Right ventricle myocardium superior (tissue), 1 donor: ENCODE measurements around the gene CCDC167. TPM values are rescaled to one million over a fixed set of nuclear protein-coding genes. Genes with fewer than 3 reads are reported as not detected.

Experiments used
- ATAC-seq: fragments of 200-7000 bp; cut with Tn5 transposase; one replicate; pipeline ENCODE4 v1.9.1; 2020; ENCODE audit warnings: mild to moderate bottlenecking; ENCODE audit not compliant: poor library complexity
- DNase-seq: peaks from one replicate; pipeline ENCODE4 v3.0.0-alpha.2; 2020
- intact Hi-C: fragments of 100-400 bp; cut with DNase I; formaldehyde crosslinking; loops from one replicate; pipeline ENCODE4 v1.11.2; 2022
- total RNA-seq: library from RNA; stranded (reverse); fragmentation: NEBNext Ultra II Directional; extraction: Animal tissue kit (Norgen Biotek cat#: 25700); gene quantifications from one replicate; pipeline ENCODE4 v1.2.1, GENCODE V29; 2021
- donor health status: DM: no; HTN: yes; CAD: no; lungs with severe emphysema.

Gene CCDC167
- total RNA-seq, 1 donor from 2014 or later, result 24.4 TPM

GRCh38 chr6:37531437-37532036, 31.8 kb upstream of the CCDC167 start:
- DNase-seq (no peak), ATAC-seq (no peak)
- intact Hi-C loops, result no loop called here

GRCh38 chr6:37531026-37531425, 31.3 kb upstream of the CCDC167 start:
- DNase-seq, result no peak
- intact Hi-C loops, result no loop called here
- no peak for ATAC-seq

DNA sequence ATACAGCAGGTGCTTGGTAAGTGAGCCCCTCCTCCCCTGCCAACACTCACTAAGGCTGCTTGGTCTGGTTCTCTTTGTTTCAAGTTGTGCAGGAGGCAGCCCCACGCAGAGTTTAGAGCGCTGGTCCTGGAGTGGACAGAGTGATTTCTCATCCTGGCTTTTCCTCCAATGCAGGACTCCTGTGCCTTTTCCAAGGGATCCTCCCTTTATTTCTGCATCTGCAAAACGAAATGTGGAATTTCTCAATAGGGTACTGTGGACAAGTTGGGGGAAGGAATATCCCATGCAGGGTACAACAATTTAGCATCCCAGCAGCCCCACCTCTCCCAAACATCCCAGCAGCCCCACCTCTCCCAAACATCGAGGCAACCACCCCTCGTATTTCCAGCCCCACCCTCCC, 30.6 kb upstream of the CCDC167 start:
- ATAC-seq (no peak), DNase-seq (no peak)
- intact Hi-C loops, result no loop called here

DNA sequence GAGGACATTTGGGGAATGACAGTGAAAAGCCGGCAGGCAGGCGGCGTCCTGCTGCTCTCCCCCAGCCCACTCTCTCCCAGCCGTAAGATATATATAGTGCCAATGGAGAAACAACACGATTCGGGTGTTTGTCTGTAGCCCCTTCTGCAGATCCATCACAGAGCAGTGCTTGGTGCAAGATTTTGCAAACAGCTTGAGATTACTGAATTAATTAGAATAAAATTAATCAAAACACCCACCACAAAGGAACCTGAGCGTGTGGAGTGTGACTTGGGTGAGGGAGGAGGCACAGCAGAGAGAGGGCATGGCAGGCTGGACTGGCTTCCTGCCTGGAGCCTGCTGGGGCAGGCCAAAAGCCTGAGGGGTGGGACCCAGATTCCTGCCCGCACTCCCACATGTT, 28.8 kb upstream of the CCDC167 start:
- intact Hi-C loops, result no loop called here

DNA sequence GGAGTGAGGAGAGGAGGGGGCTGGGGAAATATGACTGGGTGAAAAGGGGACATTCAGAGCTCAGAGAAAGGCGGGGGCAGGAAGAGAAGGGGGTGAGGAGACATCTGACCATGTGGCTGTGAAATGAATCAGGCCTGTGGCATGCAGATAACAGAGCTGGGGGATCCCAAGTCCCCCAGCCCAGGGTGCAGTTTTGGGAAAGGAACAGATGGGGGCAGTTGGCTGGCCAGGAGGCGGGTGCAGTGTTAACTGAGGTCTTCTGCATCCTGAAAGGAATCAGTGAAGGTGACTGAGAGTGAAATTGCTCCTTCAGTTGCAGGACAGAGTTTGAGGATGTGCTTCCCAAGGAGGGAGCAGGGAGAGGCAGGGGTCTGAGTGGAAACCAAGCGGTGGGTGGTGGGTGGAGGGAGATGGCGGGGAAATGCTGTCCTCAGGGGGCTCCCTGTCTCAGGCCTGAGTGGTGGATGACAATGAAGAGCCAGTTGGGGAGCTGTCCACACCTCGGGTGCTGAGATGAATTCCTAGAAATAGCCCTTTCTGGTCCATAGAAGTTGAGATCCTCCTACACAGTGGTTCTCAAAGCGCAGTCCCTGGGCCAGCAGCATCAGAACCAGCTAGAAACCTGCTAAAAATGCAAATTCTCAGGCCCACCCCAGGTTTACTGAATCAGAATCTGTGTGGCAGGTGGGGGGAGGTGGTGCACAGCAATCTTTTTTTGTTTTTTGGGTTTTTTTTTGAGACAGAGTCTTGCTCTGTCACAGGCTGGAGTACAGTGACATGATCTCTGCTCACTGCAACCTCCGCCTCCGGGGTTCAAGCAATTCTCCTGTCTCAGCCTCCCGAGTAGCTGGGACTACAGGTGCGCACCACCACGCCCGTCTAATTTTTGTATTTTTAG, 26.0 kb upstream of the CCDC167 start:
- ATAC-seq, result no peak
- no peak for DNase-seq
- intact Hi-C loops, result no loop called here

More for the DNA sequence above, 28.8 kb upstream of the CCDC167 start:
- no peak for DNase-seq
- no peak for ATAC-seq

GRCh38 chr6:37524970-37525318, 25.3 kb upstream of the CCDC167 start:
- intact Hi-C loops, result no loop called here
- no peak for ATAC-seq
- no peak for DNase-seq

GRCh38 chr6:37524025-37524969, 24.6 kb upstream of the CCDC167 start:
- ATAC-seq (no peak), DNase-seq (no peak)
- intact Hi-C loops, result no loop called here

GRCh38 chr6:37523412-37523811, 23.7 kb upstream of the CCDC167 start:
- DNase-seq (no peak), ATAC-seq (no peak)
- intact Hi-C loops, result no loop called here

DNA sequence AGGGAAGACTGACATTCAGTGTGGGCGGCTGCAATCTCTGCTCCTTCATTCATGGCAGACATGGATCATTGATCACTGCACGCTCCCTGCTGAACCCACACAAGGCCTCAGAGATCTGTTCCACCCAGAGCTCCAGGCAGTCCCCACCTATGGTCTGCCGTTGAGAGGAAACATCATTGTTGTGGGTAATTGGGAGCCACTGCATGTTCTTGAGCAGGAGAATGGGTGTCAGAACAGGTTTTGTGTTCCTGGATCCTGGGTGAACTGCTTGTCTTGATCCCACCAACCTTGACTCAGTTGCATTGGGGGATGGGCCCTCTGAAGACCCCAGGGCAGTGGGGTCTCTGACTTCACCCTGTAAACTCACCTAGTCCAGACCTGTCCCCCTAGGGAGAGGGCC, 23.1 kb upstream of the CCDC167 start:
- DNase-seq, result no peak
- ATAC-seq, result no peak
- intact Hi-C loops, result no loop called here

GRCh38 chr6:37521674-37522073, 22.0 kb upstream of the CCDC167 start:
- no peak for ATAC-seq
- intact Hi-C loops, result no loop called here
- DNase-seq, result no peak

- intact Hi-C loops, result no loop called here
- ATAC-seq (no peak), DNase-seq (no peak)
Measured at GRCh38 chr6:37520926-37521325, 21.2 kb upstream of the CCDC167 start.

- intact Hi-C loops, result no loop called here
- no peak for DNase-seq
- ATAC-seq, result no peak
Measured at GRCh38 chr6:37519461-37519860, 19.8 kb upstream of the CCDC167 start.

- DNase-seq, result no peak
- no peak for ATAC-seq
- intact Hi-C loops, result no loop called here
Measured at GRCh38 chr6:37518116-37518515, 18.4 kb upstream of the CCDC167 start.

DNA sequence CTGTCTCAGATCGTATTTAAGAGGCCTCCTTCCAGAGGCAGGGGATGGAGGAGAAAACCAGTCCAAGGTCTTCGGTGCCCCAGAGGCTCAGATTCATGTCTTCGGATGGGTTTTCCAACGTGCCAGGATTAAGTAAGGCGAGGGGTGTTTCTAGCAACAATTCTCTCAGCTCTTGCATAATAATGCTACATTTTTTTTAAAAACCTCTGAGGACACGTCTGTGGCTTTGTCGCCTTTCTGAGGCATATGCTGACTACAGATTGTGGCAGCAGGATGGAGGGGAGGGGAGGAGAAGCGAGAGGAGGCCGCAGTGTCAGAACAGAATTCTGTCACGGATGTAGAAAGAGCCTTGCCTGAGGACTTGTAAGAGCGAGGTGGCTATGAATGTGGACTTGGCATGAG, 17.7 kb upstream of the CCDC167 start:
- ATAC-seq (no peak), DNase-seq (no peak)
- intact Hi-C loops, result no loop called here

DNA sequence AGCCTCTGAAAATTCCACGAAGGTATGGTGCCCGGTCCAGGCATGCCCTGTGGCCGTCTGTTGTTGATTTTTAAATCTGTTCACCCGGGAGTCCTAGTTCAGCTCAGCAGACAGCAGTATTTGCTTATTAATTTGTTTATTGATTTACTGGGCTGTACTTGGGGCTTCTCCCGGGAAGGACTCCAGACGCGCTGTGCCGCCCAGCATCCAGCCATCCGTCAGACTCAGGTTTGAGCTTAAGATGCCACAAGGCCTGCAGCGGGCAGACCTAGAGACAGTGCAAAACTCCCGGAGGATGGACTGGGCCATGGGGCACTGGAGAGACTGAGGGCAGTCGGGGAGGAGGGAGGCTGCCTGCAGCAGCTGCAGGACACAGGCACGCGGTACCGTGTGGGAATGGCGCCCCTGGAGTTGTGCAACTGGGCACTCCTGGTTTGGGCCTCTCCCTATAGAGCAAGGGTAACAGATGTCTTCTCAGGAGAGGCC, 17.3 kb upstream of the CCDC167 start:
- intact Hi-C loops, result no loop called here
- DNase-seq (no peak), ATAC-seq (no peak)

- ATAC-seq (peak; percentile 83), DNase-seq (peak; percentile 68)
- intact Hi-C loops, result no loop called here
Measured at GRCh38 chr6:37516076-37516919, 16.6 kb upstream of the CCDC167 start.

DNA sequence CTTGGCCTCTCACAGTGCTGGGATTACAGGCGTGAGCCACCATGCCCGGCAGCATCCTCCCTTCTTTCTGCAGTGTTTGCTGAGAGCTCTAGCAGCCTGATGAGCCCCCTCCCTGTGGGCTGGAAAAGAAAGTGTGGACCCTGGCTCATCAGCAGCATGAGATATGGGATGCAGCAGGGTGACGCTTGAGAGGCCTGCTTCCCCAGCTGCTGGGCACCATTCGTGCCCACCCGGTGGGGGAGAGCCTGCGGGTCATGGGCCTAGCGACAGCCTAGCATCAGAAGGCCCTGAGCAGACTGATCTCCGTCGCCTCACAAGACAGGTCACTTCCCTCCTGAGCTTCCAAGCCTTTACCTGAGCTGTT, 16.0 kb upstream of the CCDC167 start:
- ATAC-seq, result no peak
- intact Hi-C loops, result no loop called here
- no peak for DNase-seq

GRCh38 chr6:37514837-37515236, 15.1 kb upstream of the CCDC167 start:
- DNase-seq (no peak), ATAC-seq (no peak)
- intact Hi-C loops, result no loop called here
